Skeletal muscle tissue (tissue), 4 donors: ENCODE measurements around the gene CYREN. TPM values are rescaled to one million over a fixed set of nuclear protein-coding genes. Genes with fewer than 3 reads are reported as not detected.
"Not testable (repeated sequence)": the region's sequence is repeated elsewhere in the genome, so short reads cannot be mapped to it uniquely, and the experiment has no call there.

Experiments used
- H3K27ac ChIP-seq: one replicate; pipeline ENCODE4 v1.7.0; 2013; ENCODE audit warnings: mild to moderate bottlenecking, low read depth, low read length, inconsistent platforms
- H3K27me3 ChIP-seq, 3 donors: one replicate each; pipeline ENCODE4 v1.7.0; 2013; ENCODE audit warnings: low read length in 3 of 3; ENCODE audit not compliant: control insufficient read depth in 3 of 3, insufficient read depth in 3 of 3
- H3K36me3 ChIP-seq, 3 donors: one replicate each; pipeline ENCODE4 v1.7.0; 2013; ENCODE audit warnings: low read length in 3 of 3; ENCODE audit not compliant: control insufficient read depth in 3 of 3, insufficient read depth in 3 of 3
- H3K4me1 ChIP-seq, 3 donors: one replicate each; pipeline ENCODE4 v1.7.0; 2013; ENCODE audit warnings: low read length in 3 of 3, mild to moderate bottlenecking in 3 of 3; ENCODE audit not compliant: control insufficient read depth in 3 of 3, insufficient read depth in 3 of 3
- H3K4me3 ChIP-seq, 3 donors: one replicate each; pipeline ENCODE4 v1.7.0; 2013; ENCODE audit warnings: low read length in 3 of 3
- H3K9ac ChIP-seq, 3 donors: one replicate each; pipeline ENCODE4 v1.7.0; 2013; ENCODE audit warnings: low read length in 3 of 3, mild to moderate bottlenecking in 3 of 3, moderate library complexity in 2 of 3, low read depth in 1 of 3
- H3K9me3 ChIP-seq, 3 donors: one replicate each; pipeline ENCODE4 v1.7.0; 2013; ENCODE audit warnings: low read length in 3 of 3; ENCODE audit not compliant: control insufficient read depth in 3 of 3
- total RNA-seq: library from RNA; depleted of rRNA; stranded (reverse); fragments of >200 nt; gene quantifications from one replicate; pipeline ENCODE4 v1.2.3, GENCODE V29; 2014
- donor health status: Osteomylitis.

Gene CYREN
- total RNA-seq, 1 donor from 2014 or later: 20.4 TPM

DNA sequence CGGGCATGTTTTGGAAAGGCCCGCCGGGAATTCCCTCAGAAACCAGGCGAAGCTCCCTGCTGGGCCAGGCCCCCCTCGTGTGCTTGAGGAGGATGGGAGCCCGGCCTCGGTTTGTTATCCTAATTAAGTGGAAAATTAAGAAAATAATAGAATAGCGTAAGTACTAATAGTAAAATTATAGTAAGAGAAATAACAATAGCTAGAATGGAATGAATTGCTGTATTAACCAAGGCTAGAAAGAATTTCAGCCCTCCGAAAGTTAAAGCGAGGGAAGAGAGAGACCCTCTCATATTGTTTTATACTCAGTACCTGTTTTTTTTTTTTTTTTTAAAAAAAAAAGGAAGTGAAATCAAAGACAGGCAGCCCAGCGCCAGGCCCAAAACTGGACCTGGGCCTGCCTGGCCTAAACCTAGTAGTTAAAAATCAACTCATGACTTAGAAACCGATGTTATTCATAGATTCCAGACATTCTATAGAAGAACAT is 533 bp upstream of the CYREN start:
- peak overlapping the region; percentile 84 to 96 (median 92) for H3K9ac ChIP-seq
- not testable (repeated sequence) for H3K9me3 ChIP-seq, H3K27me3 ChIP-seq
- peaks cover 47 to 49% (median 48%) of the 10 kb centered on the region in 3 donors for H3K4me1 ChIP-seq
- peak overlapping the region; percentile 94 for H3K27ac ChIP-seq
- peaks cover 22 to 23% (median 22%) of the 10 kb centered on the region in 3 donors for H3K36me3 ChIP-seq
- H3K4me3 ChIP-seq: peak overlapping the region; percentile 65 to 88 (median 85)

DNA sequence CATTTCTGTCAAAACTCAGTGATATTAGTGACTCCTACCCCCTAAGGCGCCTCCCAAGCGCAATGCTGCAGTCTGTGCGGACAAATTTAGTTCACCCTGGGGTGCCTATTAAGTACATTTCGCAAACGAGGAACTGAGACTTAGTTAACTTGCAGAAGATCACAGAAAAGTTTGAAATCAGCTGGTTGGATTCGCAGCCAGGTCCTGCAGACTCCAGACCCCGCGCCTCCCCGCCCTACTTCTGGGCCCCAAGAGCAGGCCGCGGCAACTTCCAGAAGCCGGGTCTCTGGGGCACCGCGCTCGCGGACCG is 588 bp downstream of the CYREN start:
- H3K36me3 ChIP-seq: peaks cover 27 to 29% (median 28%) of the 10 kb centered on the region in 3 donors
- no peaks in the 10 kb centered on the region for H3K27me3 ChIP-seq
- peaks cover 58 to 60% (median 59%) of the 10 kb centered on the region in 3 donors for H3K4me1 ChIP-seq
- H3K9ac ChIP-seq: peak overlapping the region; percentile 92 to 96 (median 93)
- H3K27ac ChIP-seq: peak overlapping the region; percentile 94
- no peaks in the 10 kb centered on the region for H3K9me3 ChIP-seq
- H3K4me3 ChIP-seq: peak overlapping the region; percentile 85 to 88 (median 86)

DNA sequence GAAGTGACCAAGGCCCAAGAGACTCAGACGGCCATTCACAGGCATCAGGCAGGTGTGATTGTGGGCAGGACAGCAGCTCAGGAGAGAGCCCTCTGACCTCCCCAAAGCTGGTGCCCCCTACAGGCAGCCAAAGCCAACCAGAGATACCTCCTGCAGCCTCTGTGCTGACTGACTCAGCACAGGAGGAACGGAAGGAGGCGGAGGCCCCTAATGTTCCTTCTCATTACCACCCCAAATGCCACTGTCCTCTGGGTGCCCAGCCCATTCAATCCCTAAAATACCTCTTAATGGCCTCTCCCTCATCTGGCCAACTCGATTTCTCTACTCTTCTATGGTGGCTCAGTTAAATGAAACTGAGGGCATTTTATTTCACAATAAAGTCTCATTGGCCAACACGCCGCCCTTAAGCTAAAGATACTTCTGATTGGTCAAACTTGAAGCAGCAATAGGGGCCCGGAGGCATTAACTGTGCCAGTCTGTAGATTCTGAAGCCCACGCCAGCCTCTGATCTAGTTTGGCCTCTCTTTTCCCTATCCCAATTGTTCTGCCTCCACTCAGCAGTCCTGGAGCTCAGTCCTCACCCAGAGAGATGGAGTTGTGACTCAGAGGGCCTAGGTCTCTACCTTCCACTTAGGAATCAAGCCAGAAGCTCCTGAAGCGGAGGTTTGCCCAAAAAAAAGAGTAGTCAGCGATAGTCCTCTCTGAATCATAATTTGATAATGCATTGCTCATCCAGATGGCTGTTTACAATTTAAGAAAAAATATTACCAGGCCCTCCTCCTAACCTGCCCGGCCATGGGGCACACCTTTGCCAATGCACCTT is 1.2 kb downstream of the CYREN start:
- Histone ChIP-seq H3K4me1 (peaks cover 64 to 65% (median 65%) of the 10 kb centered on the region in 3 donors), H3K9ac (peak overlapping the region; percentile 92 to 96 (median 93)), H3K27ac (peak overlapping the region; percentile 94), H3K9me3 (no peaks in the 10 kb centered on the region), H3K36me3 (peaks cover 27 to 29% (median 28%) of the 10 kb centered on the region in 3 donors), H3K27me3 (no peaks in the 10 kb centered on the region), H3K4me3 (peak overlapping the region; percentile 85 to 88 (median 86))

DNA sequence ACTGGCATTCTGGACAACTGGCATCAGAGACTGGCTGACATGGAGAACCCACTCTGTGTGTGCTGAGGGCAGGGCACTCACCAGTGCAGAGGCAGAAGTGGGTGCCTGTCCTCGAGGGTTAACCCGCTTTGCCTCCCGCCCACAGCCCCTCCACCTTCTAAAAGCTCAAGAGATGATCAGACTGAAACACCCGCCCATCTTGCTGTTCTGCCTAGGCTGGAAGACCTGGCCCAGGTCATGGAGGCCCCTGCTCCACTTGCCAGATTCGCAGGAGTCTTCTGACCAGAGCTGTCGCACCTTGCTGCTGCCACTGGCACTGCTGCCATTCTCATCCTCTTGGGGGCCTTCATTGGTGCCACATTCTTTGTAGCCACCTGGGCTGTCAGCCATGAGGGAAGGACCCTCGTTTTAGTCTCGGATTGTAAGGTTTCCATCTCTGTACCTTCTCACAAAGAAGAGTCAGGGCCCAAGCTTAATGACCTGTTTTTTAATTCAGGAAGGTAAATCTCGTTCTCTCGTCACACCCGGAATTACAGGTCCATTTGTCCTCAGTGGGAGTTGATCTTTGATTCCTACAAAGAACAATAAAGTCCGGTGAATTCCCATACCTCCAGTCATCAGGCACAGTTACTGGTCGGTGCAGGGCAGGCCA is 1.9 kb downstream of the CYREN start:
- Histone ChIP-seq H3K4me3 (peak overlapping the region; percentile 22 to 86 (median 85)), H3K27ac (peak overlapping the region; percentile 94), H3K9ac (peak overlapping the region; percentile 1 to 93 (median 3)), H3K27me3 (no peaks in the 10 kb centered on the region), H3K9me3 (no peaks in the 10 kb centered on the region), H3K36me3 (peaks cover 27 to 30% (median 29%) of the 10 kb centered on the region in 3 donors), H3K4me1 (peaks cover 70 to 72% (median 71%) of the 10 kb centered on the region in 3 donors)

DNA sequence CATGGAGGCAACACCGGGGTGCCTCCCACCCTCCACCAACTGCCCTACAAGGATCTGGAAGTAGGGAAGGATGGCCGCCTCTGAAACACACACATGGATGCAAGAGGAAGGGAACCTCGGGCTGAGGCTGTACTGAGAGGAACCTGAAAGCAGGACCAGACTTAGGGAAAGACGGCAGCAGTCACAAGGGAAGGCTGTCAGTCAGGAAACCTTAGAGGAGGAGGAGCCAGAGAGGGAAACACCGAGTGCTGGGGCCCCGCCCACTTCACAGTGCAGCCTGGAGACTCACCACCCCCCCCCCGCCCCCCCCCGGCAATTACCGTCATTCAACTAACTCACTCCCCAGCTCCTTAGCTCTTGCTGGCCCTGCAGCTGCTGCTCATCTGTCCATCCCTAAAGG is 2.5 kb downstream of the CYREN start:
- Histone ChIP-seq H3K9me3 (no peaks in the 10 kb centered on the region), H3K36me3 (peaks cover 27 to 30% (median 29%) of the 10 kb centered on the region in 3 donors), H3K27ac (peak overlapping the region; percentile 96), H3K9ac (peak overlapping the region in 2 of 3 donors; percentile 1 to 54), H3K27me3 (no peaks in the 10 kb centered on the region), H3K4me3 (peak overlapping the region in 2 of 3 donors; percentile 22 to 23), H3K4me1 (peaks cover 73 to 75% (median 74%) of the 10 kb centered on the region in 3 donors)

DNA sequence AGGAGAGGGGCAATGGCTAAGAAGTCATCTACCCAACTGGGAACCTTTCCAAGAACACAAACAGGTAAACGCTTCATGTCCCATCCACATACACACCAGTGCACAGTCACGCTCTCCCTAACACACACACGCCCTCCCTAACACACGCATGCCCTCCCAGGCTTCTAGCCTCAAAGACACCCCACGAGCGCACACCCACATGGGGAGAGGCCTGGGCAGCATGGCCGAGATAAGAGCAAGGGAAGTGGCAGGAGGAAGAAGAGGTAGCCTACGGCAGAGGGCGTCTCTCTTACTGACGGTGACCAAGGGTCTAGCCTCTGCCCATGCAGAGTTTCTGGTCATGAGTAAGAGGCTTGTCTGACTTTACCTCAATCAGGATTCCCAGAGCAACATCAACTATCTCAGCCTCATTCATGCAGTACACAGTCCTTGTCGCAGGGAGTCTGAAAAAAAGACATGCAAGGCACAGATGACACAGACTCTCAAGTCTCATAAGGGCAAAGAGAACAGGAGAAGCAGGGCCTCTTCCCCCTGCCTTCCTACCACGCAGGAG is 3.1 kb downstream of the CYREN start:
- Histone ChIP-seq H3K4me3 (no peak overlapping the region), H3K9me3 (no peaks in the 10 kb centered on the region), H3K27ac (peak overlapping the region; percentile 96), H3K27me3 (no peaks in the 10 kb centered on the region), H3K4me1 (peaks cover 74 to 78% (median 76%) of the 10 kb centered on the region in 3 donors), H3K9ac (peak overlapping the region in 2 of 3 donors; percentile 40 to 54), H3K36me3 (peaks cover 27 to 30% (median 29%) of the 10 kb centered on the region in 3 donors)

DNA sequence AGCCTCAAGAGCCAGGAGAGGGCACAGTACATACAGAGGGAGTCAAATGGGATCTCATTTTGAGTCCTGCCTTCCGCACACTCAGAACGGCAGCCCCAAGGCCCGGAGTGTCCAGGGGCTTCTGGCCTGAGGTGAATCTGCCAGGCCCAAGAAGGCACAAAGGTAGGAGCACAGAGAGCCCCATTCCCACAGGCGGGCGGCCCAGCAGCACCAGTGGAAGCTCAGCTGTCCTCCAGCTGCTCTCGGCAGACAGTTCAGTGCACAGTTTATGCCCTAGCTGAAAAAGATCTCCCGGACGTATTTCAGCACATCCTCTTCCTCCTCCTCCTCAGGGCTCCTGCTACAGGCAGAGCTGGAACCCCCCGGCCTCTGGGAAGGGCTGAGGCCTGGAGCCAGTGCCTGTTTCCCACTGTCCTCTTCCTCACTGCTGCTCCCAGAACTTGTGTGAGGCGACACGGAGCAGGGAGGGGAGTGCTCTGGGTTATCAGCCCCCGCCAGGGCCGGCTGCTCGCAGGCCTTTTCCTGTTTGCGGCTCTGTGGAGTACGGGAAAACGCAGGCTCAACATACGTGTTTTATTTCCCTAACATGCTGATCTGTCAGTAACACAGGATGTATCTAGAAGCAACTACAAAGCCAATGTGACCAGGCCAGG is 4.0 kb downstream of the CYREN start:
- Histone ChIP-seq H3K27me3 (no peaks in the 10 kb centered on the region), H3K27ac (peak overlapping the region; percentile 96), H3K9me3 (no peaks in the 10 kb centered on the region), H3K4me3 (no peak overlapping the region), H3K4me1 (peaks cover 74 to 81% (median 77%) of the 10 kb centered on the region in 3 donors), H3K36me3 (peaks cover 27 to 30% (median 29%) of the 10 kb centered on the region in 3 donors), H3K9ac (peak overlapping the region; percentile 5 to 77 (median 66))

DNA sequence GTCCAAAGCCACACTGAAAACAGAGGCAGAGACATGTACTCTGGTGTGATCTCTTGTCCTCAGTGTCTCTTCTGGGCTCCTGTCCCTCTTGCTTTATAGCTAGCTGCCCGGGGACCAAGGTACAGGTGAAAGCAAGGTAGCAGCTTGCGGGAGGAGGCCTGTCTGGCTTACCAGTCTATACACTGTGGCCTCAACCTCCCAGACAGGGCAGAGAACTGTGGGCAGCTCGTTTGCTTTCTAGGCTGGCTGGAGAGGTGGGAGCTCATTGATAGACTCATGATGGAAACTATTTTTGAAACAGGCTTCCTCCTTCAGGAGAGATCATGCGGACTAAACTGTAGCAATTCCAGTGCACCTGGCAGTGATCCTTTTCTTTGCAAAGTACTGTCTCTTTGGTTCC is 4.6 kb downstream of the CYREN start:
- Histone ChIP-seq H3K36me3 (peaks cover 27 to 30% (median 29%) of the 10 kb centered on the region in 3 donors), H3K4me1 (peaks cover 75 to 86% (median 80%) of the 10 kb centered on the region in 3 donors), H3K4me3 (peak overlapping the region in 2 of 3 donors; percentile 11 to 35), H3K27me3 (no peaks in the 10 kb centered on the region), H3K9me3 (no peaks in the 10 kb centered on the region), H3K27ac (peak overlapping the region; percentile 96), H3K9ac (peak overlapping the region; percentile 5 to 77 (median 66))

DNA sequence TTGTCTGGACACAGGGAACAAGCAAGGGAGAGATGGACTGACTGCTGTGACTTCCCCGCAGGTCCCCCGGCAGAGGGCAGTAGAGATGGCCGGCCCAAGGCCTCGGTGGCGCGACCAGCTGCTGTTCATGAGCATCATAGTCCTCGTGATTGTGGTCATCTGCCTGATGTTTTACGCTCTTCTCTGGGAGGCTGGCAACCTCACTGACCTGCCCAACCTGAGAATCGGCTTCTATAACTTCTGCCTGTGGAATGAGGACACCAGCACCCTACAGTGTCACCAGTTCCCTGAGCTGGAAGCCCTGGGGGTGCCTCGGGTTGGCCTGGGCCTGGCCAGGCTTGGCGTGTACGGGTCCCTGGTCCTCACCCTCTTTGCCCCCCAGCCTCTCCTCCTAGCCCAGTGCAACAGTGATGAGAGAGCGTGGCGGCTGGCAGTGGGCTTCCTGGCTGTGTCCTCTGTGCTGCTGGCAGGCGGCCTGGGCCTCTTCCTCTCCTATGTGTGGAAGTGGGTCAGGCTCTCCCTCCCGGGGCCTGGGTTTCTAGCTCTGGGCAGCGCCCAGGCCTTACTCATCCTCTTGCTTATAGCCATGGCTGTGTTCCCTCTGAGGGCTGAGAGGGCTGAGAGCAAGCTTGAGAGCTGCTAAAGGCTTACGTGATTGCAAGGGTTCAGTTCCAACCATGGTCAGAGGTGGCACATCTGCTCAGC is 6.0 kb downstream of the CYREN start:
- no peaks in the 10 kb centered on the region for H3K27me3 ChIP-seq

More for the DNA sequence above, 6.0 kb downstream of the CYREN start:
- Histone ChIP-seq H3K9me3 (no peaks in the 10 kb centered on the region), H3K36me3 (peaks cover 27 to 30% (median 29%) of the 10 kb centered on the region in 3 donors), H3K4me1 (peaks cover 84 to 94% (median 87%) of the 10 kb centered on the region in 3 donors), H3K27ac (peak overlapping the region; percentile 96), H3K4me3 (peak overlapping the region; percentile 7 to 60 (median 11)), H3K9ac (peak overlapping the region; percentile 63 to 77 (median 66))
